HL-60 (cell line): Measurements from ENCODE around the gene USP10.

Experiments
- POLR2AphosphoS5 ChIP-seq: IDR thresholded peaks from 2 replicates; pipeline ENCODE4 v1.6.1; 2012; ENCODE audit warnings: low read depth
- SPI1 ChIP-seq: IDR thresholded peaks from 2 replicates; pipeline ENCODE4 v1.6.1; 2012; ENCODE audit warnings: low read depth, mild to moderate bottlenecking, borderline replicate concordance
- TF ChIP-seq, protein P1 (sequence below): IDR thresholded peaks from one replicate; pipeline ENCODE4 v1.5.1; 2011; ENCODE audit warnings: low read length, control low read depth, inconsistent platforms; ENCODE audit not compliant: insufficient read depth

DNA sequence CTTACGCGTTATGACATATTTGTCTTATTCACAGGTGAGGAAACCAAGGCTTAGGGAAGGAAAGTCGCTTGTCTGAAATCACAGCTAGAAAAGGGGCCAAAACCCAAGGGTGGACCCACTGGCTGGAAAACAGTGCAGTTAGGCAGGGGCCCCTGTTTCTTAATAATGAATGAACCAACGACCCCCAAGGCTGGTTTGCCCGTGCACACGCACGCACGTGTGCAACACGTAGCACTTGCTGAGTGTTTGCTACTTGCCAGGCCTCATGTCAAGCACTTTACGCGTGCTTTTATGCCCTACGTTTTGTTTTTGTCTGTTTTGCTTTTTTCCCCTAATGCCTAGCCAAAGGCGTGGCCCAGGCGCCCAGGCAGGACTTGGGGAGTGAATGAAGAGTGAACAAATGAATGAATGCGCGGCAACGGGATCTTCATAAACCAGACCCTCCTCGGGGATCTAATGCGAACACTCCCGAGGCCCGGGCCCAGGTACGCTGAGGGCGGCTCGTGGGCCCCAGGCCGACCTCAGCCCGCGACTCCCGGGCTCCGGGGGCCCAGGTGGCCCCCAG, 571 bp upstream of the USP10 start:
- TF ChIP-seq, protein P1, sequence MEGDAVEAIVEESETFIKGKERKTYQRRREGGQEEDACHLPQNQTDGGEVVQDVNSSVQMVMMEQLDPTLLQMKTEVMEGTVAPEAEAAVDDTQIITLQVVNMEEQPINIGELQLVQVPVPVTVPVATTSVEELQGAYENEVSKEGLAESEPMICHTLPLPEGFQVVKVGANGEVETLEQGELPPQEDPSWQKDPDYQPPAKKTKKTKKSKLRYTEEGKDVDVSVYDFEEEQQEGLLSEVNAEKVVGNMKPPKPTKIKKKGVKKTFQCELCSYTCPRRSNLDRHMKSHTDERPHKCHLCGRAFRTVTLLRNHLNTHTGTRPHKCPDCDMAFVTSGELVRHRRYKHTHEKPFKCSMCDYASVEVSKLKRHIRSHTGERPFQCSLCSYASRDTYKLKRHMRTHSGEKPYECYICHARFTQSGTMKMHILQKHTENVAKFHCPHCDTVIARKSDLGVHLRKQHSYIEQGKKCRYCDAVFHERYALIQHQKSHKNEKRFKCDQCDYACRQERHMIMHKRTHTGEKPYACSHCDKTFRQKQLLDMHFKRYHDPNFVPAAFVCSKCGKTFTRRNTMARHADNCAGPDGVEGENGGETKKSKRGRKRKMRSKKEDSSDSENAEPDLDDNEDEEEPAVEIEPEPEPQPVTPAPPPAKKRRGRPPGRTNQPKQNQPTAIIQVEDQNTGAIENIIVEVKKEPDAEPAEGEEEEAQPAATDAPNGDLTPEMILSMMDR, result no peak
- TF ChIP-seq POLR2AphosphoS5, result no peak
- TF ChIP-seq SPI1, result no peak
